Keratinocyte (primary cell): ENCODE results near the gene CHD9. TPM values are rescaled to one million over a fixed set of nuclear protein-coding genes. Genes with fewer than 3 reads are reported as not detected.
A peak's percentile ranks its signal among the peaks of the same experiment; 100 is the strongest.

Source experiments
- DNase-seq: peaks from one replicate; pipeline ENCODE4 v3.0.0-alpha.2; 2011; ENCODE audit warnings: low read depth, missing footprints, low spot score
- FAIRE-seq: peaks from 2 replicates; lab custom pipeline; 2011; peaks lifted over from hg19 to GRCh38; lab: Jason Lieb, UNC
- H2AFZ ChIP-seq: 2 replicates; pipeline ENCODE4 v1.6.0; 2012; ENCODE audit warnings: low read length, control low read depth, inconsistent platforms; ENCODE audit not compliant: control insufficient read depth
- H3K27ac ChIP-seq: 2 replicates; pipeline ENCODE4 v1.5.1; 2011; ENCODE audit warnings: low read length; ENCODE audit not compliant: control insufficient read depth, insufficient read depth
- H3K27me3 ChIP-seq: 3 replicates; pipeline ENCODE4 v1.6.0; 2011; ENCODE audit warnings: low read length; ENCODE audit not compliant: control insufficient read depth, insufficient read depth; ENCODE audit errors: extremely low read depth
- H3K36me3 ChIP-seq, 2 experiments: 2 replicates in 1 of 2; 3 replicates in 1 of 2; pipeline ENCODE4 v1.5.1; 2011; ENCODE audit warnings: low read length in 2 of 2, mild to moderate bottlenecking in 1 of 2; ENCODE audit not compliant: control insufficient read depth in 2 of 2, insufficient read depth in 2 of 2; ENCODE audit errors: extremely low read depth in 1 of 2
- H3K4me1 ChIP-seq: 3 replicates; pipeline ENCODE4 v1.5.1; 2011; ENCODE audit warnings: low read length; ENCODE audit not compliant: control insufficient read depth, insufficient read depth; ENCODE audit errors: extremely low read depth
- H3K4me2 ChIP-seq: 3 replicates; pipeline ENCODE4 v1.6.0; 2011; ENCODE audit warnings: low read depth, low read length; ENCODE audit not compliant: control insufficient read depth, insufficient read depth; ENCODE audit errors: extremely low read depth
- H3K4me3 ChIP-seq, 3 experiments: fragments of 200-600 bp in 1 of 3; sonication (generic) in 1 of 3; 2 replicates in 2 of 3; 3 replicates in 1 of 3; pipeline ENCODE4 v1.5.1; 2011 to 2016; ENCODE audit warnings: low read length in 3 of 3, mild to moderate bottlenecking in 3 of 3, control low read depth in 2 of 3, inconsistent platforms in 1 of 3, low read depth in 1 of 3, mixed read lengths in 1 of 3, mixed run types in 1 of 3, moderate library complexity in 1 of 3; ENCODE audit not compliant: control insufficient read depth in 2 of 3, insufficient read depth in 2 of 3; ENCODE audit errors: extremely low read depth in 1 of 3
- H3K79me2 ChIP-seq: 2 replicates; pipeline ENCODE4 v1.6.0; 2012; ENCODE audit warnings: low read length; ENCODE audit not compliant: control insufficient read depth, insufficient read depth
- H3K9ac ChIP-seq: 3 replicates; pipeline ENCODE4 v1.6.0; 2011; ENCODE audit warnings: low read length; ENCODE audit not compliant: control insufficient read depth, insufficient read depth; ENCODE audit errors: extremely low read depth
- H3K9me1 ChIP-seq: 3 replicates; pipeline ENCODE4 v1.6.0; 2011; ENCODE audit warnings: low read length; ENCODE audit not compliant: control insufficient read depth, insufficient read depth; ENCODE audit errors: extremely low read depth
- H3K9me3 ChIP-seq: 2 replicates; pipeline ENCODE4 v1.5.1; 2012; ENCODE audit warnings: low read depth, low read length; ENCODE audit not compliant: control insufficient read depth
- H4K20me1 ChIP-seq: 3 replicates; pipeline ENCODE4 v1.6.0; 2011; ENCODE audit warnings: low read length; ENCODE audit not compliant: control insufficient read depth, insufficient read depth; ENCODE audit errors: extremely low read depth
- CTCF ChIP-seq, 3 experiments: IDR thresholded peaks in 1 of 3; conservative IDR thresholded peaks in 1 of 3; optimal IDR thresholded peaks in 1 of 3; 2 replicates in 2 of 3; 3 replicates in 1 of 3; pipeline versions ENCODE3 to v1.5.1; 2011; ENCODE audit warnings: low read length in 3 of 3, mild to moderate bottlenecking in 3 of 3, moderate library complexity in 2 of 3, control low read depth in 1 of 3, inconsistent platforms in 1 of 3; ENCODE audit not compliant: insufficient read depth in 2 of 3; ENCODE audit errors: extremely low read depth in 1 of 3
- EZH2 ChIP-seq: IDR thresholded peaks from one replicate; pipeline ENCODE4 v1.6.1; 2012; ENCODE audit warnings: inconsistent platforms, mild to moderate bottlenecking, low read length, moderate library complexity
- dilution Hi-C: fragments of 300-500 bp; cut with MboI; formaldehyde crosslinking; loops from one replicate; pipeline ENCODE4 v1.7.0; 2020; ENCODE audit warnings: low sequenced_read_pairs; ENCODE audit not compliant: extremely low pct_ligation_motif_present
- polyA plus RNA-seq, 5 experiments: library from polyadenylated mRNA; depleted of rRNA in 3 of 5; stranded (reverse) in 3 of 5; stranded (forward) in 1 of 5; unstranded in 1 of 5; fragments of >200 nt; gene quantifications; 1 replicate in 1 of 5; 2 replicates in 3 of 5; 3 replicates in 1 of 5; pipeline versions ENCODE4 v1.2.1 to v1.2.3, GENCODE V29; 2011 to 2012; ENCODE audit warnings: missing spikeins in 2 of 5, low read depth in 1 of 5, low replicate concordance in 1 of 5

Gene CHD9
- polyA plus RNA-seq, 1 donor (not counting 4 experiments of a cell fraction or from before 2014, with no cell fraction given): 32.8 TPM

- DNase-seq (no peak), FAIRE-seq (peak; percentile 55)
- Histone ChIP-seq H3K9ac (no peak overlapping the region), H3K36me3 (no peaks in the 10 kb centered on the region), H2AFZ (no peak overlapping the region), H3K27me3 (no peaks in the 10 kb centered on the region), H3K9me1 (no peaks in the 10 kb centered on the region), H3K4me3 (no peak overlapping the region), H3K4me1 (peaks cover 75% of the 10 kb centered on the region), H3K79me2 (peaks cover 10% of the 10 kb centered on the region), H3K9me3 (no peaks in the 10 kb centered on the region), H3K27ac (peak overlapping the region; percentile 66), H4K20me1 (no peaks in the 10 kb centered on the region), H3K4me2 (peak overlapping the region; percentile 42)
- dilution Hi-C loops: no loop called here
- TF ChIP-seq EZH2 (no peak), CTCF (optimal IDR thresholded peaks at IDR 0.05 in 1 of 3, IDR thresholded peaks at IDR 0.05 in 1 of 3, conservative IDR thresholded peaks at IDR 0.05 in 1 of 3; ENCODE audit: extremely low read depth in 1 of 3, insufficient read depth in 2 of 3, low read length in 3 of 3) (no peak)
These were observed 28.3 kb downstream of the CHD9 start for GRCh38 chr16:53083119-53083518.

GRCh38 chr16:53084141-53084541 is 29.4 kb downstream of the CHD9 start:
- DNase-seq: peak; percentile 98
- TF ChIP-seq CTCF (optimal IDR thresholded peaks at IDR 0.05 in 1 of 3, IDR thresholded peaks at IDR 0.05 in 1 of 3, conservative IDR thresholded peaks at IDR 0.05 in 1 of 3; ENCODE audit: extremely low read depth in 1 of 3, insufficient read depth in 2 of 3, low read length in 3 of 3): no peak
- no peak for TF ChIP-seq EZH2

More at GRCh38 chr16:53084141-53084541, 29.4 kb downstream of the CHD9 start:
- Histone ChIP-seq H4K20me1 (no peaks in the 10 kb centered on the region), H3K79me2 (peaks cover 7% of the 10 kb centered on the region), H3K9me1 (no peaks in the 10 kb centered on the region), H3K9me3 (no peaks in the 10 kb centered on the region), H3K9ac (no peak overlapping the region), H3K27me3 (no peaks in the 10 kb centered on the region), H2AFZ (no peak overlapping the region), H3K36me3 (no peaks in the 10 kb centered on the region), H3K4me1 (peaks cover 72% of the 10 kb centered on the region), H3K27ac (peak overlapping the region; percentile 78), H3K4me3 (no peak overlapping the region), H3K4me2 (peak overlapping the region; percentile 65)
- peak; percentile 81 for FAIRE-seq
- dilution Hi-C loops: no loop called here
